WTC11 (cell line): ENCODE data around the gene C9orf50. TPM values are rescaled to one million over a fixed set of nuclear protein-coding genes. Genes with fewer than 3 reads are reported as not detected.

Experiments used
- ATAC-seq: fragments of 200-7000 bp; cut with Tn5 transposase; 2 replicates; pipeline ENCODE4 v1.10.0; 2021; ENCODE audit warnings: mild to moderate bottlenecking, moderate library complexity
- CTCF ChIA-PET: fragments of 300-600 bp; sonication (Branson Sonifier 250); formaldehyde crosslinking; loops from one replicate; lab custom pipeline; 2021; ENCODE audit warnings: antibody characterized with exemption; lab: Charles Lee
- POLR2A ChIA-PET: fragments of 350-600 bp; sonication (Branson Sonifier 250); formaldehyde crosslinking; loops from one replicate; lab custom pipeline; 2021; ENCODE audit warnings: antibody characterized with exemption; lab: Charles Lee
- DNase-seq: peaks from one replicate; pipeline ENCODE4 v3.0.0; 2021; ENCODE audit warnings: low spot score
- H3K27ac Mint-ChIP-seq: 2 replicates; pipeline ENCODE4 v1.8.0; 2021; ENCODE audit warnings: mixed read lengths
- H3K27me3 Mint-ChIP-seq: 2 replicates; pipeline ENCODE4 v1.8.0; 2021; ENCODE audit warnings: low read depth, mild to moderate bottlenecking, moderate library complexity, mixed read lengths
- H3K36me3 Mint-ChIP-seq: 2 replicates; pipeline ENCODE4 v1.8.0; 2021; ENCODE audit warnings: mixed read lengths
- H3K4me1 Mint-ChIP-seq: 2 replicates; pipeline ENCODE4 v1.8.0; 2022; ENCODE audit warnings: mixed read lengths
- H3K4me3 Mint-ChIP-seq: 2 replicates; pipeline ENCODE4 v1.8.0; 2021; ENCODE audit warnings: mild to moderate bottlenecking, moderate library complexity, mixed read lengths
- H3K9me3 Mint-ChIP-seq: 2 replicates; pipeline ENCODE4 v1.8.0; 2021; ENCODE audit warnings: mixed read lengths
- AR ChIP-seq: fragments of 250-450 bp; sonication (Bioruptor Pico); IDR thresholded peaks from 2 replicates; pipeline ENCODE4 v1.9.0; 2021; ENCODE audit warnings: mild to moderate bottlenecking
- ETV6 ChIP-seq: sonication (generic); formaldehyde crosslinking; IDR thresholded peaks from 2 replicates; pipeline ENCODE4 v1.8.1; 2022; ENCODE audit warnings: mild to moderate bottlenecking, missing genetic modification reagents
- FOXP4 ChIP-seq: sonication (generic); formaldehyde crosslinking; IDR thresholded peaks from 2 replicates; pipeline ENCODE4 v1.8.0; 2022; ENCODE audit warnings: mild to moderate bottlenecking, missing genetic modification reagents
- GABPB1 ChIP-seq: sonication (generic); formaldehyde crosslinking; IDR thresholded peaks from 2 replicates; pipeline ENCODE4 v1.8.1; 2023; ENCODE audit warnings: mild to moderate bottlenecking, missing genetic modification reagents
- GRHL2 ChIP-seq: fragments of 250-450 bp; sonication (Bioruptor Pico); IDR thresholded peaks from 2 replicates; pipeline ENCODE4 v1.8.0; 2022; ENCODE audit warnings: mild to moderate bottlenecking, moderate library complexity; ENCODE audit not compliant: insufficient replicate concordance, severe bottlenecking
- IRF1 ChIP-seq: sonication (generic); formaldehyde crosslinking; IDR thresholded peaks from 2 replicates; pipeline ENCODE4 v1.8.0; 2023; ENCODE audit warnings: missing genetic modification reagents
- JUN ChIP-seq: sonication (generic); formaldehyde crosslinking; IDR thresholded peaks from 2 replicates; pipeline ENCODE4 v1.8.0; 2023; ENCODE audit warnings: mild to moderate bottlenecking, missing genetic modification reagents
- MAX ChIP-seq: sonication (generic); formaldehyde crosslinking; IDR thresholded peaks from 2 replicates; pipeline ENCODE4 v1.8.0; 2022; ENCODE audit warnings: mild to moderate bottlenecking, missing genetic modification reagents
- NFE2L1 ChIP-seq: sonication (generic); formaldehyde crosslinking; IDR thresholded peaks from 2 replicates; pipeline ENCODE4 v1.8.1; 2023; ENCODE audit warnings: missing genetic modification reagents
- OVOL2 ChIP-seq: fragments of 250-450 bp; sonication (Bioruptor Pico); IDR thresholded peaks from 2 replicates; pipeline ENCODE4 v1.9.0; 2021; ENCODE audit warnings: mild to moderate bottlenecking, borderline replicate concordance
- PRDM15 ChIP-seq: sonication (generic); formaldehyde crosslinking; IDR thresholded peaks from 2 replicates; pipeline ENCODE4 v1.8.0; 2022; ENCODE audit warnings: missing genetic modification reagents
- RORB ChIP-seq: fragments of 250-450 bp; sonication (Bioruptor Pico); IDR thresholded peaks from 2 replicates; pipeline ENCODE4 v1.9.0; 2021; ENCODE audit warnings: mild to moderate bottlenecking
- SMAD4 ChIP-seq: sonication (generic); formaldehyde crosslinking; IDR thresholded peaks from 2 replicates; pipeline ENCODE4 v1.8.0; 2022; ENCODE audit warnings: mild to moderate bottlenecking, missing genetic modification reagents
- SP1 ChIP-seq: sonication (generic); formaldehyde crosslinking; conservative IDR thresholded peaks from 2 replicates; pipeline ENCODE4 v1.8.1; 2022; ENCODE audit warnings: missing genetic modification reagents
- TCF7 ChIP-seq: sonication (generic); formaldehyde crosslinking; IDR thresholded peaks from 2 replicates; pipeline ENCODE4 v1.8.0; 2022; ENCODE audit warnings: mild to moderate bottlenecking, low read depth, missing genetic modification reagents, moderate library complexity
- TP53 ChIP-seq: sonication (generic); formaldehyde crosslinking; IDR thresholded peaks from 2 replicates; pipeline ENCODE4 v1.8.1; 2023; ENCODE audit warnings: mild to moderate bottlenecking, missing genetic modification reagents
- ZBTB43 ChIP-seq: sonication (generic); formaldehyde crosslinking; IDR thresholded peaks from 2 replicates; pipeline ENCODE4 v1.8.1; 2023; ENCODE audit warnings: mild to moderate bottlenecking, missing genetic modification reagents
- ZNF281 ChIP-seq: sonication (generic); formaldehyde crosslinking; IDR thresholded peaks from 2 replicates; pipeline ENCODE4 v1.8.0; 2023; ENCODE audit warnings: mild to moderate bottlenecking, missing genetic modification reagents
- ZNF512 ChIP-seq: sonication (generic); formaldehyde crosslinking; IDR thresholded peaks from 2 replicates; pipeline ENCODE4 v1.8.1; 2022; ENCODE audit warnings: missing genetic modification reagents, borderline replicate concordance
- total RNA-seq: library from RNA; stranded (reverse); gene quantifications from 3 replicates; pipeline ENCODE4 v1.2.3, GENCODE V29; 2021

C9orf50 gene
- total RNA-seq, 1 experiment from 2014 or later, result 0.11 TPM

GRCh38 chr9:129656795-129657390, 36.0 kb upstream of the C9orf50 start:
- TF ChIP-seq FOXP4 (CRISPR knock-in tag) (no peak), OVOL2 (CRISPR knock-in tag) (no peak), IRF1 (no peak), SMAD4 (CRISPR knock-in tag) (no peak), TCF7 (CRISPR knock-in tag) (no peak), ZNF512 (CRISPR knock-in tag) (no peak), NFE2L1 (CRISPR knock-in tag) (no peak), AR (CRISPR knock-in tag) (no peak), RORB (CRISPR knock-in tag) (no peak), ZBTB43 (CRISPR knock-in tag) (no peak), TP53 (no peak), GRHL2 (CRISPR knock-in tag) (no peak), GABPB1 (CRISPR knock-in tag) (no peak), ETV6 (CRISPR knock-in tag) (no peak), PRDM15 (no peak), SP1 (no peak), ZNF281 (CRISPR knock-in tag) (no peak), JUN (no peak), MAX (CRISPR knock-in tag) (no peak)
- Mint-ChIP-seq H3K4me1 (no peaks in the 10 kb centered on the region), H3K9me3 (no peaks in the 10 kb centered on the region), H3K27me3 (peaks cover 6% of the 10 kb centered on the region), H3K36me3 (no peaks in the 10 kb centered on the region), H3K27ac (no peak overlapping the region), H3K4me3 (no peak overlapping the region)
- no peak for ATAC-seq
- POLR2A ChIA-PET, result no interaction called here
- DNase-seq, result no peak
- CTCF ChIA-PET, result interaction anchor here (1.0 to 2.4 kb wide), 4 partner anchors 15 to 85 kb away, joined by 3 to 10 read pairs (median 4); partner anchors contain the start of gene ASB6
